H1 (cell line): ENCODE measurements around the gene PDZRN4. TPM values are rescaled to one million over a fixed set of nuclear protein-coding genes. Genes with fewer than 3 reads are reported as not detected.
"Not testable (repeated sequence)": the region's sequence is repeated elsewhere in the genome, so short reads cannot be mapped to it uniquely, and the experiment has no call there.

Experiments used
- CTCF ChIA-PET: fragments of 300-600 bp; sonication (Branson Sonifier 250); formaldehyde crosslinking; loops from one replicate; lab custom pipeline; 2021; ENCODE audit not compliant: partially characterized antibody; lab: Charles Lee
- POLR2A ChIA-PET: fragments of 300-600 bp; sonication (Branson Sonifier 250); formaldehyde crosslinking; loops from one replicate; lab custom pipeline; 2021; ENCODE audit warnings: inconsistent platforms; ENCODE audit not compliant: partially characterized antibody; lab: Charles Lee
- DNase-seq, 2 experiments: peaks; one replicate each; pipeline versions ENCODE4 v3.0.0 to v3.0.0-alpha.2; 2010 to 2022; ENCODE audit warnings: low spot score in 2 of 2, low read depth in 1 of 2, mixed read lengths in 1 of 2
- FAIRE-seq: peaks from 2 replicates; lab custom pipeline; 2011; peaks lifted over from hg19 to GRCh38; lab: Jason Lieb, UNC
- H2AFZ ChIP-seq: 2 replicates; pipeline ENCODE4 v1.8.1; 2012; ENCODE audit warnings: low read length, inconsistent platforms
- H2AK5ac ChIP-seq: 2 replicates; pipeline ENCODE4 v1.6.1; 2013; ENCODE audit warnings: low read depth, low read length
- H2BK120ac ChIP-seq: replicated peaks from 2 replicates; pipeline ENCODE3; 2013; ENCODE audit warnings: low read depth, low read length, inconsistent platforms
- H2BK12ac ChIP-seq: 2 replicates; pipeline ENCODE4 v1.6.1; 2013; ENCODE audit warnings: low read depth, low read length
- H2BK15ac ChIP-seq: 2 replicates; pipeline ENCODE4 v1.6.1; 2013; ENCODE audit warnings: low read length
- H2BK20ac ChIP-seq: 2 replicates; pipeline ENCODE4 v1.6.1; 2013; ENCODE audit warnings: low read length
- H2BK5ac ChIP-seq: 2 replicates; pipeline ENCODE4 v1.6.1; 2013; ENCODE audit warnings: low read depth, low read length
- H3K14ac ChIP-seq: 2 replicates; pipeline ENCODE4 v1.6.1; 2013; ENCODE audit warnings: inconsistent platforms; ENCODE audit not compliant: insufficient read length
- H3K18ac ChIP-seq: 2 replicates; pipeline ENCODE4 v1.6.1; 2013; ENCODE audit warnings: low read length; ENCODE audit errors: extremely low read depth
- H3K23ac ChIP-seq: 2 replicates; pipeline ENCODE4 v1.6.1; 2013; ENCODE audit warnings: inconsistent platforms; ENCODE audit not compliant: insufficient read length
- H3K23me2 ChIP-seq: 2 replicates; pipeline ENCODE4 v1.6.1; 2013; ENCODE audit warnings: low read depth, low read length
- H3K27ac ChIP-seq: 2 replicates; pipeline ENCODE4 v1.6.1; 2011; ENCODE audit warnings: low read depth, low read length, inconsistent platforms
- H3K27me3 ChIP-seq, 4 experiments: replicated peaks in 1 of 4; 1 replicate in 1 of 4; 2 replicates in 3 of 4; pipeline versions ENCODE4 v1.6.1 to v1.8.1; 2011 to 2013; ENCODE audit warnings: low read length in 3 of 4, mild to moderate bottlenecking in 3 of 4, inconsistent platforms in 2 of 4, mixed read lengths in 2 of 4, moderate library complexity in 1 of 4; ENCODE audit not compliant: control insufficient read depth in 3 of 4, insufficient read depth in 3 of 4; ENCODE audit errors: extremely low read depth in 1 of 4
- H3K36me3 ChIP-seq, 4 experiments: 2 replicates each; pipeline versions ENCODE4 v1.6.1 to v1.8.1; 2011 to 2013; ENCODE audit warnings: mild to moderate bottlenecking in 4 of 4, low read length in 3 of 4, moderate library complexity in 2 of 4, control low read depth in 1 of 4, inconsistent platforms in 1 of 4; ENCODE audit not compliant: insufficient read depth in 4 of 4, control insufficient read depth in 2 of 4
- H3K4ac ChIP-seq: replicated peaks from 2 replicates; pipeline ENCODE3; 2013; ENCODE audit warnings: low read length, low read depth, mixed read lengths, inconsistent platforms; ENCODE audit not compliant: insufficient read length
- H3K4me1 ChIP-seq, 4 experiments: replicated peaks in 1 of 4; 1 replicate in 1 of 4; 2 replicates in 3 of 4; pipeline versions ENCODE4 v1.6.1 to v1.8.1; 2011 to 2013; ENCODE audit warnings: low read length in 3 of 4, inconsistent platforms in 2 of 4, mixed read lengths in 1 of 4; ENCODE audit not compliant: insufficient read depth in 4 of 4, control insufficient read depth in 3 of 4
- H3K4me2 ChIP-seq, 2 experiments: 2 replicates each; pipeline versions ENCODE4 v1.6.1 to v1.8.1; 2011 to 2013; ENCODE audit warnings: low read depth in 2 of 2, low read length in 2 of 2, control low read depth in 1 of 2, inconsistent platforms in 1 of 2, mild to moderate bottlenecking in 1 of 2; ENCODE audit not compliant: insufficient read depth in 1 of 2
- H3K4me3 ChIP-seq, 4 experiments: fragments of 200-600, 300-600 bp in 1 of 4; sonication (generic), shearing (Covaris generic), sonication (Bioruptor Twin) in 1 of 4; 2 replicates each; pipeline versions ENCODE4 v1.5.1 to v1.8.1; 2011 to 2016; ENCODE audit warnings: low read length in 4 of 4, low read depth in 3 of 4, control low read depth in 2 of 4, inconsistent platforms in 2 of 4, mild to moderate bottlenecking in 2 of 4, mixed read lengths in 1 of 4, moderate library complexity in 1 of 4; ENCODE audit not compliant: insufficient read depth in 2 of 4; ENCODE audit errors: extremely low read depth in 1 of 4
- H3K56ac ChIP-seq: replicated peaks from 2 replicates; pipeline ENCODE3; 2013; ENCODE audit warnings: low read depth, mild to moderate bottlenecking, mixed read lengths, low read length, inconsistent platforms; ENCODE audit not compliant: insufficient read length
- H3K79me1 ChIP-seq: 2 replicates; pipeline ENCODE4 v1.6.1; 2013; ENCODE audit warnings: low read depth, low read length, control low read depth
- H3K79me2 ChIP-seq, 2 experiments: 2 replicates each; pipeline versions ENCODE4 v1.6.1 to v1.8.1; 2012 to 2013; ENCODE audit warnings: low read length in 2 of 2, mild to moderate bottlenecking in 2 of 2, inconsistent platforms in 1 of 2; ENCODE audit not compliant: insufficient read depth in 2 of 2, control insufficient read depth in 1 of 2
- H3K9ac ChIP-seq, 4 experiments: replicated peaks in 1 of 4; 1 replicate in 1 of 4; 2 replicates in 3 of 4; pipeline versions ENCODE4 v1.6.1 to v1.8.1; 2011 to 2013; ENCODE audit warnings: low read depth in 3 of 4, low read length in 3 of 4, control low read depth in 2 of 4, mild to moderate bottlenecking in 2 of 4, moderate library complexity in 2 of 4, inconsistent platforms in 1 of 4; ENCODE audit errors: extremely low read depth in 1 of 4
- H3K9me3 ChIP-seq, 2 experiments: 2 replicates each; pipeline versions ENCODE4 v1.6.1 to v1.8.1; 2012 to 2013; ENCODE audit warnings: mild to moderate bottlenecking in 2 of 2, moderate library complexity in 2 of 2, control low read depth in 1 of 2, inconsistent platforms in 1 of 2, low read depth in 1 of 2, low read length in 1 of 2, mixed read lengths in 1 of 2; ENCODE audit not compliant: insufficient read depth in 2 of 2
- H4K20me1 ChIP-seq, 2 experiments: replicated peaks in 1 of 2; 2 replicates each; pipeline versions ENCODE3 to v1.8.1; 2011 to 2013; ENCODE audit warnings: inconsistent platforms in 2 of 2, low read length in 2 of 2, mild to moderate bottlenecking in 1 of 2; ENCODE audit not compliant: insufficient read depth in 2 of 2, control insufficient read depth in 1 of 2
- H4K5ac ChIP-seq: 2 replicates; pipeline ENCODE4 v1.6.1; 2013; ENCODE audit warnings: low read length, low read depth, mixed read lengths, inconsistent platforms; ENCODE audit not compliant: insufficient read length
- H4K8ac ChIP-seq: 2 replicates; pipeline ENCODE4 v1.8.0; 2013; ENCODE audit warnings: mild to moderate bottlenecking, moderate library complexity, low read length, inconsistent platforms; ENCODE audit not compliant: insufficient read depth; ENCODE audit errors: extremely low read depth
- H4K91ac ChIP-seq: replicated peaks from 2 replicates; pipeline ENCODE3; 2013; ENCODE audit warnings: low read length, mixed read lengths, inconsistent platforms; ENCODE audit not compliant: insufficient read length
- WGBS, 2 experiments: shearing (Covaris generic) in 1 of 2; methylation state at CpG; one replicate each; pipeline versions ENCODE4 v1.1.6 to v1.1.7; 2013 to 2015; ENCODE audit warnings: low lambda C conversion rate in 2 of 2, mixed read lengths in 2 of 2, inconsistent platforms in 1 of 2, low coverage in 1 of 2, missing lambda C conversion rate in 1 of 2; ENCODE audit not compliant: insufficient replicate concordance in 2 of 2, insufficient coverage in 1 of 2, insufficient read length in 1 of 2; ENCODE audit errors: extremely low coverage in 1 of 2, missing lambda C conversion rate in 1 of 2; 5-methylcytosine and 5-hydroxymethylcytosine counted together
- polyA plus RNA-seq, 7 experiments: library from polyadenylated mRNA; depleted of rRNA in 3 of 7; stranded (reverse) in 5 of 7; unstranded in 2 of 7; fragments of >200 nt in 5 of 7; fragments of 200-250 nt in 2 of 7; gene quantifications; 1 replicate in 5 of 7; 2 replicates in 1 of 7; 4 replicates in 1 of 7; pipeline versions ENCODE4 v1.2.1 to v1.2.3, GENCODE V29; 2011 to 2013; ENCODE audit warnings: missing spikeins in 2 of 7, mixed read lengths in 2 of 7
- total RNA-seq: library from RNA; stranded (reverse); fragmentation: NEBNext Ultra II Directional; extraction: Animal tissue kit (Norgen Biotek cat#: 25700); gene quantifications from 2 replicates; pipeline ENCODE4 v1.2.1, GENCODE V29; 2021

PDZRN4 gene
- total and polyA plus RNA-seq, 2 of the 8 experiments (the other 6 are each of a cell fraction or from before 2014, with no cell fraction given), result not detected

GRCh38 chr12:41179507-41179906, 8.6 kb upstream of the PDZRN4 start:
- DNase-seq, H3K4me1 ChIP-seq, H4K91ac ChIP-seq: not testable (repeated sequence)

More at GRCh38 chr12:41179507-41179906, 8.6 kb upstream of the PDZRN4 start:
- H3K36me3 ChIP-seq, H3K9me3 ChIP-seq, H2BK120ac ChIP-seq, H2BK12ac ChIP-seq, H2BK20ac ChIP-seq, POLR2A ChIA-PET, H3K14ac ChIP-seq, H3K9ac ChIP-seq, H3K4me3 ChIP-seq, H4K8ac ChIP-seq, CTCF ChIA-PET, H3K4me2 ChIP-seq, H4K20me1 ChIP-seq, FAIRE-seq, H2AK5ac ChIP-seq, H3K27me3 ChIP-seq, H3K79me2 ChIP-seq, H2BK5ac ChIP-seq, H3K23me2 ChIP-seq, H3K56ac ChIP-seq, H3K4ac ChIP-seq, H2AFZ ChIP-seq, H3K18ac ChIP-seq, H3K27ac ChIP-seq, H3K79me1 ChIP-seq, H3K23ac ChIP-seq, H2BK15ac ChIP-seq, H4K5ac ChIP-seq: not testable (repeated sequence)
- WGBS, 2 experiments, result 80% methylated on average over 1 of the region's 1 CpG; no CpG with 5 or more reads in 1 of the 2 experiments
